K562 (cell line): ENCODE measurements around the gene CST3. TPM values are rescaled to one million over a fixed set of nuclear protein-coding genes. Genes with fewer than 3 reads are reported as not detected.

ENCODE experiments used
- ATAC-seq: fragments of 200-7000 bp; cut with Tn5 transposase; 3 replicates; pipeline ENCODE4 v1.9.1; 2020; ENCODE audit warnings: moderate library complexity
- BruUV-seq: library from RNA; stranded (reverse); fragments of 400-500 nt; replicated peaks from 2 replicates; lab custom pipeline; 2021; lab: Mats Ljungman, UMichigan
- CTCF ChIA-PET: fragments of 300-600 bp; formaldehyde crosslinking; extraction: SDS; loops from one replicate; lab custom pipeline; 2021; ENCODE audit warnings: low intra/inter-chr PET ratio; lab: Yijun Ruan, JAX
- POLR2A ChIA-PET: fragments of 300-600, 350-650 bp; sonication (Branson Sonifier 250); formaldehyde crosslinking; extraction: SDS; loops from one replicate; lab custom pipeline; 2021; ENCODE audit warnings: antibody characterized with exemption, inconsistent platforms; lab: Yijun Ruan, JAX
- DNase-seq, 4 experiments: peaks; one replicate each; pipeline versions ENCODE4 v3.0.0 to v3.0.0-alpha.2; 2011 to 2018; ENCODE audit warnings: low spot score in 3 of 4, mixed read lengths in 3 of 4; ENCODE audit errors: extremely low read depth in 1 of 4
- FAIRE-seq: peaks from 2 replicates; lab custom pipeline; 2011; peaks lifted over from hg19 to GRCh38; lab: Jason Lieb, UNC
- H2AFZ ChIP-seq: 2 replicates; pipeline ENCODE4 v1.6.0; 2011; ENCODE audit warnings: low read depth, low read length, control low read depth, inconsistent platforms
- H3K27ac ChIP-seq: fragments of 200-600 bp; 3 replicates; pipeline ENCODE4 v1.8.0; 2011; ENCODE audit warnings: low read depth, mild to moderate bottlenecking, control low read depth, inconsistent platforms, low read length, moderate library complexity, mixed read lengths; ENCODE audit errors: extremely low read depth
- H3K27me3 ChIP-seq, 2 experiments: fragments of 300-600 bp in 1 of 2; 2 replicates in 1 of 2; 3 replicates in 1 of 2; pipeline versions ENCODE4 v1.6.0 to v1.8.0; 2011; ENCODE audit warnings: inconsistent platforms in 2 of 2, low read length in 2 of 2, mild to moderate bottlenecking in 1 of 2, mixed read lengths in 1 of 2, moderate library complexity in 1 of 2; ENCODE audit not compliant: control insufficient read depth in 2 of 2, insufficient read depth in 2 of 2
- H3K36me3 ChIP-seq: fragments of 300-600 bp; 3 replicates; pipeline ENCODE4 v1.8.0; 2011; ENCODE audit warnings: mild to moderate bottlenecking, low read length, inconsistent platforms; ENCODE audit not compliant: control insufficient read depth, insufficient read depth
- H3K4me1 ChIP-seq, 2 experiments: fragments of 200-600 bp in 1 of 2; replicated peaks in 1 of 2; 2 replicates in 1 of 2; 3 replicates in 1 of 2; pipeline versions ENCODE4 v1.5.1 to v1.8.0; 2011; ENCODE audit warnings: inconsistent platforms in 2 of 2, low read length in 2 of 2, mild to moderate bottlenecking in 1 of 2, mixed read lengths in 1 of 2, moderate library complexity in 1 of 2; ENCODE audit not compliant: control insufficient read depth in 2 of 2, insufficient read depth in 2 of 2
- H3K4me2 ChIP-seq: 2 replicates; pipeline ENCODE4 v1.6.1; 2011; ENCODE audit warnings: low read length, control low read depth, inconsistent platforms, mixed read lengths; ENCODE audit not compliant: insufficient read depth
- H3K4me3 ChIP-seq: fragments of 200-600 bp; sonication (generic), shearing (Covaris generic); 2 replicates; pipeline ENCODE4 v1.5.1; 2016; ENCODE audit warnings: control low read depth, inconsistent platforms
- H3K79me2 ChIP-seq: fragments of 200-600 bp; 3 replicates; pipeline ENCODE4 v1.8.0; 2011; ENCODE audit warnings: low read length, inconsistent platforms; ENCODE audit not compliant: control insufficient read depth, insufficient read depth
- H3K9ac ChIP-seq, 2 experiments: 2 replicates each; pipeline versions ENCODE4 v1.6.0 to v1.6.1; 2011; ENCODE audit warnings: low read depth in 2 of 2, low read length in 2 of 2, control low read depth in 1 of 2, inconsistent platforms in 1 of 2, mild to moderate bottlenecking in 1 of 2, mixed read lengths in 1 of 2; ENCODE audit not compliant: insufficient read depth in 1 of 2
- H3K9me1 ChIP-seq: one replicate; pipeline ENCODE4 v1.6.0; 2011; ENCODE audit warnings: inconsistent platforms, mild to moderate bottlenecking, low read length, moderate library complexity; ENCODE audit not compliant: control insufficient read depth, insufficient read depth
- H3K9me3 ChIP-seq: replicated peaks from 2 replicates; pipeline ENCODE4 v1.5.1; 2011; ENCODE audit warnings: low read depth, low read length, inconsistent platforms; ENCODE audit not compliant: control insufficient read depth, insufficient read depth
- H4K20me1 ChIP-seq: replicated peaks from 2 replicates; pipeline ENCODE4 v1.6.1; 2011; ENCODE audit warnings: low read length, inconsistent platforms, mixed read lengths; ENCODE audit not compliant: control insufficient read depth, insufficient read depth
- ARID1B ChIP-seq: fragments of 450-650 bp; IDR thresholded peaks from 2 replicates; pipeline ENCODE4 v1.6.1; 2016; ENCODE audit warnings: antibody characterized with exemption, mild to moderate bottlenecking, inconsistent platforms
- FIP1L1 ChIP-seq: fragments of 200-400 bp; formaldehyde crosslinking; IDR thresholded peaks from 2 replicates; pipeline ENCODE4 v1.6.1; 2018; ENCODE audit warnings: mild to moderate bottlenecking, low read depth, low read length; ENCODE audit not compliant: poor library complexity, severe bottlenecking
- MYC ChIP-seq, 2 experiments: fragments of 250-450 bp in 1 of 2; sonication (Bioruptor Pico) in 1 of 2; IDR thresholded peaks; 2 replicates each; pipeline versions ENCODE4 v1.5.1 to v1.6.1; 2012 to 2021; ENCODE audit warnings: low read depth in 2 of 2, borderline replicate concordance in 1 of 2, improper control_type of control experiment in 1 of 2, low read length in 1 of 2, mild to moderate bottlenecking in 1 of 2, moderate library complexity in 1 of 2
- POU5F1 ChIP-seq: fragments of 150-350 bp; IDR thresholded peaks from 2 replicates; pipeline ENCODE4 v1.6.1; 2014; ENCODE audit warnings: borderline replicate concordance, low read length, low read depth, mild to moderate bottlenecking; ENCODE audit not compliant: partially characterized antibody
- RNF2 ChIP-seq: sonication (generic); IDR thresholded peaks from 2 replicates; pipeline ENCODE4 v1.6.1; 2016
- ZSCAN32 ChIP-seq: fragments of 450-650 bp; formaldehyde crosslinking; IDR thresholded peaks from 2 replicates; pipeline ENCODE4 v1.4.0; 2020; ENCODE audit warnings: mild to moderate bottlenecking, moderate library complexity
- WGBS: fragments of 100-300 bp; shearing (Covaris generic); methylation state at CpG from one replicate; pipeline ENCODE4 v1.1.6; 2016; ENCODE audit warnings: low coverage, mixed read lengths; ENCODE audit not compliant: insufficient coverage; ENCODE audit errors: missing lambda C conversion rate; 5-methylcytosine and 5-hydroxymethylcytosine counted together
- in situ Hi-C: fragments of 300-500 bp; cut with MboI; formaldehyde crosslinking; loops from 4 replicates; pipeline ENCODE4 v1.15.0; 2018; ENCODE audit warnings: inconsistent platforms, mixed read lengths
- intact Hi-C: fragments of 100-400 bp; cut with micrococcal nuclease; formaldehyde crosslinking; loops from 2 replicates; pipeline ENCODE4 v1.14.2; 2022
- polyA plus RNA-seq, 8 experiments: library from polyadenylated mRNA; depleted of rRNA in 4 of 8; stranded (reverse) in 5 of 8; unstranded in 3 of 8; fragments of >200 nt; fragmentation: Nextera tagmentation in 2 of 8; fragmentation: Illumina TruSeq in 1 of 8; extraction: Ambion mirVana in 2 of 8; extraction: Trizol in 1 of 8; gene quantifications; 2 replicates each; pipeline versions ENCODE4 v1.2.1 to v1.2.3, GENCODE V29; 2011 to 2014; ENCODE audit warnings: inconsistent platforms in 1 of 8, missing spikeins in 1 of 8
- total RNA-seq, 7 experiments: library from RNA; depleted of rRNA in 6 of 7; stranded (reverse); fragments of >200 nt in 6 of 7; fragmentation: Illumina TruSeq in 2 of 7; extraction: Trizol in 2 of 7; gene quantifications; 2 replicates each; pipeline versions ENCODE4 v1.2.1 to v1.2.3, GENCODE V29; 2011 to 2021; ENCODE audit warnings: low replicate concordance in 1 of 7
- TF ChIP-seq, protein P1 (sequence below): sonication (generic); formaldehyde crosslinking; IDR thresholded peaks from 2 replicates; pipeline ENCODE4 v1.8.1; 2023; ENCODE audit warnings: mild to moderate bottlenecking, missing genetic modification reagents
- TF ChIP-seq, protein P2 (sequence below): fragments of 450-650 bp; IDR thresholded peaks from 2 replicates; pipeline ENCODE4 v1.7.0; 2016; ENCODE audit warnings: borderline replicate concordance

Gene CST3
- total and polyA plus RNA-seq, 9 of the 15 experiments (the other 6 are each of a cell fraction or from before 2014, with no cell fraction given), result 8.7 to 113 (median 48.5) TPM

GRCh38 chr20:23641936-23642751 is 4.4 kb upstream of the CST3 start:
- no peak overlapping the region for H3K27ac ChIP-seq
- ChIA-PET POLR2A (no interaction called here), CTCF (no interaction called here)
- intact Hi-C loops (no loop called here), in situ Hi-C loops (no loop called here)
- H4K20me1 ChIP-seq, result no peaks in the 10 kb centered on the region
- H3K36me3 ChIP-seq, result no peaks in the 10 kb centered on the region
- H3K79me2 ChIP-seq, result peaks cover 5% of the 10 kb centered on the region
- 39% methylated on average over 8 of the region's 12 CpGs for WGBS
- H3K27me3 ChIP-seq, result no peaks in the 10 kb centered on the region
- no peaks in the 10 kb centered on the region for H3K9me1 ChIP-seq
- H3K4me3 ChIP-seq, result no peak overlapping the region
- H2AFZ ChIP-seq, result no peak overlapping the region
- DNase-seq, result no peak
- H3K4me2 ChIP-seq, result no peak overlapping the region
- BruUV-seq, result no TSS peak
- ATAC-seq, result no peak
- H3K9me3 ChIP-seq, result no peaks in the 10 kb centered on the region
- H3K4me1 ChIP-seq, result peaks cover 0 to 10% of the 10 kb centered on the region in 2 experiments; a peak in 2 of 5 replicates
- no peak for FAIRE-seq
- no peak overlapping the region; a peak in 1 of 4 replicates for H3K9ac ChIP-seq
- TF ChIP-seq MYC (IDR thresholded peaks at IDR 0.05; ENCODE audit: low read depth, low read length) (no peak), MYC (CRISPR knock-in tag; IDR thresholded peaks at IDR 0.05; ENCODE audit: borderline replicate concordance, low read depth) (no peak), RNF2 (no peak), FIP1L1 (no peak), ZSCAN32 (CRISPR knock-in tag) (no peak), POU5F1 (no peak), ARID1B (no peak)
- TF ChIP-seq, protein P1, sequence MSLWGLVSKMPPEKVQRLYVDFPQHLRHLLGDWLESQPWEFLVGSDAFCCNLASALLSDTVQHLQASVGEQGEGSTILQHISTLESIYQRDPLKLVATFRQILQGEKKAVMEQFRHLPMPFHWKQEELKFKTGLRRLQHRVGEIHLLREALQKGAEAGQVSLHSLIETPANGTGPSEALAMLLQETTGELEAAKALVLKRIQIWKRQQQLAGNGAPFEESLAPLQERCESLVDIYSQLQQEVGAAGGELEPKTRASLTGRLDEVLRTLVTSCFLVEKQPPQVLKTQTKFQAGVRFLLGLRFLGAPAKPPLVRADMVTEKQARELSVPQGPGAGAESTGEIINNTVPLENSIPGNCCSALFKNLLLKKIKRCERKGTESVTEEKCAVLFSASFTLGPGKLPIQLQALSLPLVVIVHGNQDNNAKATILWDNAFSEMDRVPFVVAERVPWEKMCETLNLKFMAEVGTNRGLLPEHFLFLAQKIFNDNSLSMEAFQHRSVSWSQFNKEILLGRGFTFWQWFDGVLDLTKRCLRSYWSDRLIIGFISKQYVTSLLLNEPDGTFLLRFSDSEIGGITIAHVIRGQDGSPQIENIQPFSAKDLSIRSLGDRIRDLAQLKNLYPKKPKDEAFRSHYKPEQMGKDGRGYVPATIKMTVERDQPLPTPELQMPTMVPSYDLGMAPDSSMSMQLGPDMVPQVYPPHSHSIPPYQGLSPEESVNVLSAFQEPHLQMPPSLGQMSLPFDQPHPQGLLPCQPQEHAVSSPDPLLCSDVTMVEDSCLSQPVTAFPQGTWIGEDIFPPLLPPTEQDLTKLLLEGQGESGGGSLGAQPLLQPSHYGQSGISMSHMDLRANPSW (CRISPR knock-in tag), result no peak
- TF ChIP-seq, protein P2, sequence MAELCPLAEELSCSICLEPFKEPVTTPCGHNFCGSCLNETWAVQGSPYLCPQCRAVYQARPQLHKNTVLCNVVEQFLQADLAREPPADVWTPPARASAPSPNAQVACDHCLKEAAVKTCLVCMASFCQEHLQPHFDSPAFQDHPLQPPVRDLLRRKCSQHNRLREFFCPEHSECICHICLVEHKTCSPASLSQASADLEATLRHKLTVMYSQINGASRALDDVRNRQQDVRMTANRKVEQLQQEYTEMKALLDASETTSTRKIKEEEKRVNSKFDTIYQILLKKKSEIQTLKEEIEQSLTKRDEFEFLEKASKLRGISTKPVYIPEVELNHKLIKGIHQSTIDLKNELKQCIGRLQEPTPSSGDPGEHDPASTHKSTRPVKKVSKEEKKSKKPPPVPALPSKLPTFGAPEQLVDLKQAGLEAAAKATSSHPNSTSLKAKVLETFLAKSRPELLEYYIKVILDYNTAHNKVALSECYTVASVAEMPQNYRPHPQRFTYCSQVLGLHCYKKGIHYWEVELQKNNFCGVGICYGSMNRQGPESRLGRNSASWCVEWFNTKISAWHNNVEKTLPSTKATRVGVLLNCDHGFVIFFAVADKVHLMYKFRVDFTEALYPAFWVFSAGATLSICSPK, result no peak
